SJSA1 (cell line): Measurements from ENCODE around the gene POC1A. TPM values are rescaled to one million over a fixed set of nuclear protein-coding genes. Genes with fewer than 3 reads are reported as not detected.
"Not testable (repeated sequence)": the region's sequence is repeated elsewhere in the genome, so short reads cannot be mapped to it uniquely, and the experiment has no call there.

ENCODE experiments used
- DNase-seq, 2 experiments: peaks; one replicate each; pipeline ENCODE4 v3.0.0-alpha.2; 2015 to 2020; ENCODE audit warnings: low spot score in 2 of 2, low read depth in 1 of 2
- H3K27ac ChIP-seq: fragments of 250-450 bp; sonication (Bioruptor Pico); 2 replicates; pipeline ENCODE4 v1.5.1; 2020; ENCODE audit warnings: mild to moderate bottlenecking, moderate library complexity
- H3K27me3 ChIP-seq: fragments of 250-450 bp; sonication (Bioruptor Pico); replicated peaks from 2 replicates; pipeline ENCODE4 v1.5.1; 2020; ENCODE audit warnings: mild to moderate bottlenecking, moderate library complexity
- H3K36me3 ChIP-seq: fragments of 250-450 bp; sonication (Bioruptor Pico); 2 replicates; pipeline ENCODE4 v1.5.1; 2020; ENCODE audit warnings: mild to moderate bottlenecking
- H3K4me1 ChIP-seq: fragments of 250-450 bp; sonication (Bioruptor Pico); replicated peaks from 2 replicates; pipeline ENCODE4 v1.6.1; 2021; ENCODE audit warnings: mild to moderate bottlenecking
- H3K4me3 ChIP-seq: fragments of 250-450 bp; sonication (Bioruptor Pico); 2 replicates; pipeline ENCODE4 v1.5.1; 2020; ENCODE audit warnings: mild to moderate bottlenecking
- H3K9me3 ChIP-seq: fragments of 250-450 bp; sonication (Bioruptor Pico); replicated peaks from 2 replicates; pipeline ENCODE4 v1.5.1; 2020; ENCODE audit warnings: mild to moderate bottlenecking
- total RNA-seq: library from RNA; depleted of rRNA; stranded (reverse); fragments of >200 nt; shearing (Covaris generic); gene quantifications from 2 replicates; pipeline ENCODE4 v1.2.3, GENCODE V29; 2014

POC1A gene
- total RNA-seq, 1 experiment from 2014 or later: 14.2 TPM

GRCh38 chr3:52193065-52193464 is 38.8 kb upstream of the POC1A start:
- no peak overlapping the region for H3K4me3 ChIP-seq
- peaks cover 2% of the 10 kb centered on the region for H3K36me3 ChIP-seq
- no peak for DNase-seq
- H3K4me1 ChIP-seq: peaks cover 57% of the 10 kb centered on the region
- H3K9me3 ChIP-seq: no peaks in the 10 kb centered on the region
- no peak overlapping the region for H3K27ac ChIP-seq
- H3K27me3 ChIP-seq: no peaks in the 10 kb centered on the region

DNA sequence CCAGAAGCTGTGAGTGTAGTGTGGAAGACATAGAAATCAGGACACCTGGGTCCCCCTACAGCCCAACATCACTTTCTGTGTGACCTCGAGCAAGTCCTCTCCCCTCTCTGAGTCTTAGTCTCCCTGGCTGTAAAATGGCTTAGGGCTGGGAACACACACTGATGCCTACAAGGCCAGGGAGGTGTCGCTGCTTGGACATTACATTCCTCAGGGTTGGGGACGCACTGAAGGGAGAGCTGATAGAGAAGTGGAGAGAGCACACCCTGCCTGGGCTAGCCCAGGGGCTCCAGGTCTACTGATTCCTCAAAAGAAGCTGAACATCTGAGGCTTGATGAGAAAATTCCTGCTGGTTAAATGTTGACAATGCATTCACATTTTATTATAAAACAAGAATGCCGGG is 37.4 kb upstream of the POC1A start:
- H3K27ac ChIP-seq: peak overlapping the region; percentile 36; the same call in 1 of the 2 replicates
- H3K4me3 ChIP-seq: no peak overlapping the region
- H3K27me3 ChIP-seq: no peaks in the 10 kb centered on the region
- no peaks in the 10 kb centered on the region for H3K9me3 ChIP-seq
- peaks cover 44% of the 10 kb centered on the region for H3K4me1 ChIP-seq
- no peak for DNase-seq
- H3K36me3 ChIP-seq: no peaks in the 10 kb centered on the region

GRCh38 chr3:52190294-52191074 is 36.3 kb upstream of the POC1A start:
- Histone ChIP-seq H3K4me3 (no peak overlapping the region), H3K27me3 (no peaks in the 10 kb centered on the region), H3K9me3 (no peaks in the 10 kb centered on the region), H3K36me3 (no peaks in the 10 kb centered on the region), H3K27ac (peak overlapping the region; percentile 36), H3K4me1 (peaks cover 40% of the 10 kb centered on the region)
- DNase-seq: peak; percentile 85 to 88

DNA sequence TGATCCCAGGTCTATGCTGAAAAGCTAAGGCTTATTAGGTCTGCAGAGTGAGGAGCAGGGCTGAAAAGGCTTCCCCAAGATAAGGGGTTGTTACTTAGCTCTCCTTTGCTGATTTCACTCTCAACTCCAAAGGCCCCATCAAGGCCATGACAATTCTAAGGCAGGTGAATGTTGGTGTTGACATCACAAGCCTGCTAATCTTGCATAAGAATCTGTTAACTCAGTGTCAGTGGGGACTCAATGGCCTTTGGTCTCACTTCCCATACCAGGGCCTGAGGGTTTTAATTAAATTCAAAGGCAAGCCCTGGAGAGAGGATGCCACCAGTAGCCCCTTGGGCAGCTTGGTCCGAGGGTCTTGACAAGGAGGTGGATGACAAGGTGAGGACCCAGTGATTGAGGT is 34.3 kb upstream of the POC1A start:
- Histone ChIP-seq H3K36me3 (no peaks in the 10 kb centered on the region), H3K4me1 (peaks cover 40% of the 10 kb centered on the region), H3K27me3 (no peaks in the 10 kb centered on the region), H3K9me3 (no peaks in the 10 kb centered on the region), H3K27ac (no peak overlapping the region), H3K4me3 (no peak overlapping the region)
- DNase-seq: no peak

DNA sequence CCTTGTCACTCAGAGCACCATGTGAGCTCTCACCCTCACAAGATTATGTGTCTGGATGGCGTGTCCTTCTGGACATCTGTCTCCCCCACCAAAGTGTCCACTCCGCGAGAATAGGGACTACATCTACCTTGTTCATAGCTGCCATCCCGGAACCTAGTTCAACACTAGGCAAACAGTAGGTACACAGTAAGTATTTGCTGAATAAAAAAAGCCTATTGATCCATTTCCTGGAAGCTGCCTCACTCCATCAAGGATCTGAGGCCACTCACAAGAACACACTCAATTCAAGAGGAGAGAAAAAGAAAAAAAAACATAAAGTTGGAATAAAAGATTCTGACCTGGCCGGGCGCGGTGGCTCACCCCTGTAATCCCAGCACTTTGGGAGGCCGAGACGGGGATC is 32.5 kb upstream of the POC1A start:
- DNase-seq: no peak

DNA sequence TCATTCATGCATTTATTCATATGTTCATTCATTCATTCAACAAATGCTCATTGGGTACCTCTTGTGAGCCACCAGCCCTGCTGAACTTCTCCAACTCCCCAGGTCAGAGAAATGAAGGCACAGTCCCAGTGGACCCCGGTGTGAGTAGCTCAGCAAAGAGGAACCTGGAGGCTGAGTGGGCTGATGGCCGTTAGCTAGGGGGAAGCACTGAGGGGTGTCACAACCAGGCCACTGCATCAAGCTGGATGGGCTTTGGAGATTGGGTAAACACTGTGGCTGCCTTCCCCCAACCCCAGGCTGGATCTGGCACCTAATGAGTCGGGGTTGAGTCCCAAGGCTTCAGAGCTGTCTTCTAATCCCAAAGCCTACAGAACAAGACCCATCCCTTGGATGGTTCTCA is 31.6 kb upstream of the POC1A start:
- Histone ChIP-seq H3K4me1 (peaks cover 28% of the 10 kb centered on the region), H3K27ac (no peak overlapping the region), H3K9me3 (no peaks in the 10 kb centered on the region), H3K4me3 (no peak overlapping the region), H3K27me3 (no peaks in the 10 kb centered on the region), H3K36me3 (no peaks in the 10 kb centered on the region)
- DNase-seq: no peak

More for the DNA sequence above, 32.5 kb upstream of the POC1A start:
- Histone ChIP-seq H3K27ac (no peak overlapping the region), H3K4me1 (peaks cover 30% of the 10 kb centered on the region), H3K9me3 (no peaks in the 10 kb centered on the region), H3K27me3 (no peaks in the 10 kb centered on the region), H3K4me3 (no peak overlapping the region), H3K36me3 (no peaks in the 10 kb centered on the region)

DNA sequence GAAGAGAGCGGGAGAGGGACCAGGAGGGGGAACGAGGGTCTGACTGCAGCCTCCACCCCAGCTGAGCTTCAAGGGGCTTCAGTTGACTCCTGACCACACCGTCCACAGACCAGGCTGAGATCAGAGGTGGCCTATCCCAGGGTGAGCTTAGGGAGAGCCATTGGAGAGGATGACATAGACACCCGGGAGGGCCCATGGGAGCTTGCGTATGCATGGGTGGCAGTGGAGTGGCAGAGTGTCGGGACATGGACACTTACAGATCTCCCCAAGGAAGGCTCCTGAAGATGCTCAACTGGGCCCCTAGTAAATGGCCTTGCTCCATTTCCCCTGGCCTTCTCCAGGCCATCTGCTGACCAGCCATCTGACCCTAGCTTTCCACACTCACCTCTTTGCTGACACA is 31.1 kb upstream of the POC1A start:
- H3K36me3 ChIP-seq: no peaks in the 10 kb centered on the region
- H3K4me1 ChIP-seq: peaks cover 23% of the 10 kb centered on the region
- no peak overlapping the region for H3K4me3 ChIP-seq
- no peaks in the 10 kb centered on the region for H3K9me3 ChIP-seq
- no peak overlapping the region for H3K27ac ChIP-seq
- no peaks in the 10 kb centered on the region for H3K27me3 ChIP-seq
- DNase-seq: no peak

GRCh38 chr3:52184690-52185089 is 30.5 kb upstream of the POC1A start:
- Histone ChIP-seq H3K4me3 (no peak overlapping the region), H3K4me1 (peaks cover 17% of the 10 kb centered on the region)
- DNase-seq: no peak

DNA sequence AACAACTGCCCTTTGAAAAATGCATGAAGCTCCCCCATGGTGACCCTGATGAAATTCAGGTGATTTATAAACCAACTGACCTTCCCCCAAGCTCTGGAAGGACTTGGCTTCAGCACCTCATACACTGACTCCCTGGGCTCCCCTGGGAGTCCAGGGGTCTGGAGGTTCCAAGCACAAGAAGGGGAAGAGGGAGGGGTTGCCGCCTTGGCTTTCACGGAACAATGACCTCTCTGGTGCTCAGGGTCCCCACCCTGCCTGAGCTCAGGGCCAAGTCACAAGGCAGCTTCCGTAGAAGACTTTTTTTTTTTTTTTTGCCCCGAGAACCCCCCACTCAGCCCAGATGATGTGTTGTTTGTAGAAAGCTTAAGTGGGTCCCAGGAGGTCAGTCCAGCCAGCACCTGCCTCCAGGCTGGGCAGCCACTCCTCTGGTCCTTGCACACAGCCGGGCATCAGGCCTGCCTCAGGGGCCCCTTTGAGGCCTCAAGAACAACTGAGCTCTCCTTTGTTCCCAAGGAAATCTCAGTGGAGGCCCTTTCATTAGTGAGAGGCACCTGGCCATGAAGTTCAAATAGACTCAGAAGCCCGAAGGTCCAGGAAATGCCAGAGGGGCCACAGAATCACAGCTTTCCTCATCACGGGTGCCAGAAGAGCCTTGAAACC is 29.7 kb upstream of the POC1A start:
- Histone ChIP-seq H3K9me3 (no peaks in the 10 kb centered on the region), H3K27ac (no peak overlapping the region), H3K36me3 (no peaks in the 10 kb centered on the region), H3K27me3 (no peaks in the 10 kb centered on the region), H3K4me3 (no peak overlapping the region), H3K4me1 (peaks cover 12% of the 10 kb centered on the region)
- no peak for DNase-seq

More at GRCh38 chr3:52184690-52185089, 30.5 kb upstream of the POC1A start:
- H3K36me3 ChIP-seq: no peaks in the 10 kb centered on the region
- no peaks in the 10 kb centered on the region for H3K9me3 ChIP-seq
- H3K27ac ChIP-seq: no peak overlapping the region
- H3K27me3 ChIP-seq: no peaks in the 10 kb centered on the region

GRCh38 chr3:52182691-52183090 is 28.5 kb upstream of the POC1A start:
- H3K27me3 ChIP-seq: no peaks in the 10 kb centered on the region
- DNase-seq: no peak
- H3K27ac ChIP-seq: no peak overlapping the region
- H3K4me1 ChIP-seq: peaks cover 12% of the 10 kb centered on the region
- no peaks in the 10 kb centered on the region for H3K36me3 ChIP-seq
- H3K4me3 ChIP-seq: no peak overlapping the region
- H3K9me3 ChIP-seq: no peaks in the 10 kb centered on the region

- H3K27ac ChIP-seq: no peak overlapping the region
- no peaks in the 10 kb centered on the region for H3K9me3 ChIP-seq
- H3K27me3 ChIP-seq: no peaks in the 10 kb centered on the region
- no peak overlapping the region for H3K4me3 ChIP-seq
- peaks cover 13% of the 10 kb centered on the region for H3K4me1 ChIP-seq
- H3K36me3 ChIP-seq: no peaks in the 10 kb centered on the region
- no peak for DNase-seq
Measured at GRCh38 chr3:52182196-52182595, 28.0 kb upstream of the POC1A start.

DNA sequence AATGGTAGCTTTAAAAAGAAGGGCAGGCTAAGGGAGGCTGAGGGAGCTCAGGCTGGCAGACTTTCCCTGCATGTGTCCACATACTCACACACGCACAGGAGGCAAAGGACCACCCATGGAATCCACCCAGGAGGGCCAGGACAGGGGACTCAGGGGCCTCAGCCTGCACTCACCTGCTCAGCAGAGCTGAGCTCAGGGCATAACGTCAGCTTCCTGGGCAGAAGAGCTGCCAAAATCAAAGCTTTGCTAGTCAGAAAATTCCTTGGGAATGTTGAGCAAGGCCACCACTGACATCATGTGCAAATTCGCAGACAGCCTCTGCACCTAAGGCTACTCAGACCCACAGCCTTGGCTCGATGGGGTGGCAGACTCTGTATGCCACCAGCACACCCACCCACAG is 27.3 kb upstream of the POC1A start:
- Histone ChIP-seq H3K4me3 (no peak overlapping the region), H3K27ac (no peak overlapping the region), H3K27me3 (no peaks in the 10 kb centered on the region), H3K36me3 (no peaks in the 10 kb centered on the region), H3K4me1 (peaks cover 20% of the 10 kb centered on the region), H3K9me3 (no peaks in the 10 kb centered on the region)
- no peak for DNase-seq

- H3K27me3 ChIP-seq: no peaks in the 10 kb centered on the region
- no peak overlapping the region for H3K4me3 ChIP-seq
- DNase-seq: no peak
- H3K9me3 ChIP-seq: no peaks in the 10 kb centered on the region
- no peaks in the 10 kb centered on the region for H3K36me3 ChIP-seq
- H3K4me1 ChIP-seq: peaks cover 26% of the 10 kb centered on the region
- no peak overlapping the region for H3K27ac ChIP-seq
Measured at GRCh38 chr3:52178537-52178936, 24.3 kb upstream of the POC1A start.

- peaks cover 26% of the 10 kb centered on the region for H3K4me1 ChIP-seq
- H3K27ac ChIP-seq, H3K4me3 ChIP-seq, H3K9me3 ChIP-seq, H3K27me3 ChIP-seq, DNase-seq, H3K36me3 ChIP-seq: not testable (repeated sequence)
Measured at GRCh38 chr3:52178126-52178525, 23.9 kb upstream of the POC1A start.
